Measurements from ENCODE around the gene RAB40A.
"Not testable (repeated sequence)": the region's sequence is repeated elsewhere in the genome, so short reads cannot be mapped to it uniquely, and the experiment has no call there.

Gene RAB40A

GRCh38 chrX:103467156-103467555 is 52.1 kb downstream of the RAB40A start:
- no peak for DNase-seq
- intact Hi-C loops (cut with DNase I), result loop anchor here (10.0 kb wide), 1 partner anchor 92 kb away; the partner anchor contains the start of gene BEX3

GRCh38 chrX:103464774-103465117 is 54.5 kb downstream of the RAB40A start:
- peak; percentile 35 to 89 (median 70) for DNase-seq
- intact Hi-C loops (cut with DNase I), result loop anchor here (1.0 to 10.0 kb wide), 3 partner anchors 90 to 254 kb away; partner anchors contain the start of gene BEX3

GRCh38 chrX:103464072-103464773 is 55.1 kb downstream of the RAB40A start:
- intact Hi-C loops (cut with DNase I), result loop anchor here (1.0 to 10.0 kb wide), 3 partner anchors 89 to 253 kb away; partner anchors contain the start of gene BEX3

GRCh38 chrX:103461156-103461555 is 58.1 kb downstream of the RAB40A start:
- no peak for DNase-seq
- intact Hi-C loops (cut with DNase I), result loop anchor here (10.0 kb wide), 1 partner anchor 86 kb away; the partner anchor contains the start of gene BEX3

More at GRCh38 chrX:103464072-103464773, 55.1 kb downstream of the RAB40A start:
- peak in 6 of 10 donors; percentile 6 to 64 (median 15) for DNase-seq

GRCh38 chrX:103460001-103460755 is 59.1 kb downstream of the RAB40A start:
- not testable (repeated sequence) for DNase-seq
- intact Hi-C loops (cut with DNase I), result loop anchor here (10.0 kb wide), 1 partner anchor 85 kb away; the partner anchor contains the start of gene BEX3

GRCh38 chrX:103453655-103454054 is 65.6 kb downstream of the RAB40A start:
- intact Hi-C loops (cut with DNase I), result no loop called here
- no peak for DNase-seq
